ENCODE results near the gene BBX.

Gene BBX

DNA sequence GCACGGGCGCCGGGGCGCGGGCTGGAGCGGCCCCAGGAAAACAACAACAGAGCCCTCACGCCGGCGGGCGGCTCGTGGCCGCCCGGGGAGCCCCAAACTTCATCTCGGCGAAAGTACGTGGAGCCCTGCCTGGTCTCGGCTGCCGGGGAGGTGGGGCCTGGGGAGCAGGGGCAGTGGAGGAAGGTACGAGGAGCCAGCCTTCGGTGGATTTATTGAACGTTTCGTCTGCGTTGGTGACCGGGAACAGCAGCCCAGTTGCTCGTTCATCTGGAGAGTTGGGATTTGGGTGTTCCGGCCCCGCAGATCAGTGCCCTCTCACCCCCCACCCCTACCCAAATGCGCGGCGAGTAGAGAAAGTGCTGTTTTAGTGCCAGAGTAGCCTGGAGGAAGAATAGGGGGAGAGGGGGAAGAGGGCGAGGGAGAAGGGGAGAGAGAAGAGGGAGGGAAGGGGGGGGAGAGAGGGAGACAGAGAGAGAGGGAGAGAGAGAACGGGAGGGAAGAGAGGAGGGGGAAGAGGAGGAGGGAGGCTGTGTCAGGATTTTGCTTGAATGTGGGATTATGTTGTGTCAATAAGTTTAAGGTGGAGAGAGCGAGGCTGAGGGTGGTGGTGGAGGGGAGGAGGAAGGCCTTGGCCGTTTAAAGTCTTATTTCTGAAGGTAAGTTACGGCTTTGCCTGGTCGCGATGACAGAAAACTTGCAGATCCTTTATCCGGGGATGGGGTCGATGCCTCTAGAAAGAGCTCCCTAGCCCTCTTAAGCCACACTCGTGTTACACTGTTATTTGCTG is 970 bp downstream of the BBX start:
- Mint-ChIP-seq H3K27me3 (ENCODE audit: low read depth) (peaks cover 8% of the 10 kb centered on the region), H3K27ac (peak overlapping the region; percentile 98), H3K9me3 (no peaks in the 10 kb centered on the region), H3K4me1 (ENCODE audit: low read depth) (peaks cover 18% of the 10 kb centered on the region), H3K36me3 (ENCODE audit: low read depth) (peaks cover 15% of the 10 kb centered on the region), H3K4me3 (peak overlapping the region; percentile 97)
- DNase-seq (ENCODE audit: low spot score) = peak; percentile 40

DNA sequence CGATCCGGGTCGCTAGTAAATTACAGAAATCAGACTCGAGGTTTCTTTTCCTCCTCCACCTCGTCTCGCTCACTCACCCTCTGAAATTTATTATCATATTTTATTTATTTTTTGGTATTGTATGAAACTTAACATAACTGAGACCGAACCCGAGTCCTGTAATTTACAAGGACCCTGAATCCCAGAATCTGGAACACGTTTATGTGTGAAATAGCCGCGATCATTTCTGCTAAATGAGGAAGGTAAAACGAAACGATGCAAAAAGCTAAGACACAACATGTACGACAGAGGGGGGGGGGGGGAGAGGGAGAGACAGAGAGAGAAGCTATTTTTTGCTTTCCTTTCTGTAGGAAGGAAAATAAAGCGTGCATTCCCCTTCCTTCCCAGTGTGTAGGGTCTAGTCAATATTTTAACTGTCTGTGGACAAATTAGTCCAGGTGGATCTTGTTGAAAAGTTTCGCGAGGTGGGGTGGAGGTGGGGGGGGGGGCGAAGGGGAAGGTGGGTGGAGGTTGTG is 1.6 kb downstream of the BBX start:
- Mint-ChIP-seq H3K27ac (peak overlapping the region; percentile 98), H3K4me3 (peak overlapping the region; percentile 97), H3K4me1 (ENCODE audit: low read depth) (peaks cover 20% of the 10 kb centered on the region), H3K9me3 (no peaks in the 10 kb centered on the region), H3K27me3 (ENCODE audit: low read depth) (peaks cover 8% of the 10 kb centered on the region), H3K36me3 (ENCODE audit: low read depth) (peaks cover 17% of the 10 kb centered on the region)
- no peak for DNase-seq (ENCODE audit: low spot score)

DNA sequence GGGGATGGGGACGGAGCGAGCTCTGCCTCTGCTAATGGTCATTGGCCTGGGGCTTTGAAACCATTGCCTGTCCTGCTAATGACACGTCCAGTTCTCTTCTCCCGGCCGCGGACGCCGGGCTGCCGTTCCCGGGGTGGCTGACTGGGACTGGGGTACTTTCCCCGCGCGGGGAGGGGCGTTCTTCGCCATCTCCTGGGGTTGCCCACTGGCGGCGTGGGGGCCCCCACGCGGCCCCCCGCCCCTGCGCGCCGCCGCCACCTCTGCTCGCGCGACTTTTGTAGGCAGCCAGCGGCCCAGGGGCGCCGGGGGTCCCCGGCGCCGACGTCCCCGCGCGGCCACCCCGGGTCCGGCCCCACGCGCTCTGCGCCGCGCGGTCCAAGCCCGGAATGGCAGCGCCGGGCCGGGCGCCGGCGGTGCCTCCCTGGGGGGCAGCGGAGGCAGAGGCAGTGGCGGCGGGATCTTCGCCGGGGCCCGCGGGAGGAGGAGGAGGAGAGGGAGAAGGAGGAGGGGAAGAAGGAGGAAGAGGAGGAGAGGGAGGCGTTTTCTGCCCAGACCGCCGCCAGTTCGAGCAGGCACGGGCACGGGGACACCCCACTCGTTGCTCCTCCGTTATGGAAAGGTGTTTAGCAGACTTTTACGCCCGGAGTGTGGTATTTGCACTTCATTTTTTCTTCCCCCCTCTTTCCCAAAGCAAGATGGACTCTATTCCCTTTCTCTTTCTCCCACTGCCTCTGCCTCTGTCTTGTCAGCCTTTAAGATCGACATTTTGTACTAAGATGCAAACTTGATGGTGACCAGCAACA is 2.3 kb downstream of the BBX start:
- Mint-ChIP-seq H3K27ac (peak overlapping the region; percentile 98), H3K4me1 (ENCODE audit: low read depth) (peaks cover 20% of the 10 kb centered on the region), H3K9me3 (no peaks in the 10 kb centered on the region), H3K36me3 (ENCODE audit: low read depth) (peaks cover 20% of the 10 kb centered on the region), H3K27me3 (ENCODE audit: low read depth) (peaks cover 8% of the 10 kb centered on the region), H3K4me3 (peak overlapping the region; percentile 98)
- peak; percentile 17 for DNase-seq (ENCODE audit: low spot score)

DNA sequence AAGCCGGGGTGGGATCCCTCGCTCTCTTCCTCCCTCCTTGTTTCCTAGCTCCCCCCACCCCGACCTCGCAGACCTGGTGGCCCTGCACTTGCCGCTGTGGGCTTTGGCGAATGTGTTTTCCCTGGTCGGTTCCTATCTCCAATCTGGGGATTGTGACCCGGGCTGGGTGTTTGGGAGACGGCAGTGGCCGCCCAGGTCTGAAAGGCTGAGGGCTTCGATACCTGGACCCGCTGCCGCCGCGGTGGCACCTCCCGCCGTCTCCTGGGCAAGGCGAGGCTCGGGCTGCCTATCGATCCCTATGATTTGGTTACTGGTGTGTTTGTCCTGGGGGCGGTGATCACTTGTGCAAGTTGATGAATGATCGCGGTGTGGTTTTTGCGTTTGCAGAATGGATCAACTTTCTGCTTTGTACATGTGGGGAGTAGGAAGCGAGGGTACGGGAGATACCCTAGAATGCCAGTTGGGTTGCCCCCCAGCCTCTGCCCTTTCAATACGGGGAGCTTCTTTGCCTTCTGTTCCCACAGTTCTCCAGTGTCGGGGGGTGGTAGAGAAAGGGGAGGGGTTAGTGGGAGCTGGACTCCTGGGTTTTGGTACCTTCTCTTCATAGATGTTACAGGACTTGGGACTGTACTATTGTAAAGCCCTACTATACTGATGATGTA is 3.0 kb downstream of the BBX start:
- H3K27me3 Mint-ChIP-seq (ENCODE audit: low read depth) = peaks cover 8% of the 10 kb centered on the region
- H3K9me3 Mint-ChIP-seq = no peaks in the 10 kb centered on the region
- DNase-seq (ENCODE audit: low spot score) = peak; percentile 8
- H3K36me3 Mint-ChIP-seq (ENCODE audit: low read depth) = peaks cover 20% of the 10 kb centered on the region
- H3K4me1 Mint-ChIP-seq (ENCODE audit: low read depth) = peaks cover 20% of the 10 kb centered on the region
- peak overlapping the region; percentile 94 for H3K27ac Mint-ChIP-seq
- peak overlapping the region; percentile 98 for H3K4me3 Mint-ChIP-seq

DNA sequence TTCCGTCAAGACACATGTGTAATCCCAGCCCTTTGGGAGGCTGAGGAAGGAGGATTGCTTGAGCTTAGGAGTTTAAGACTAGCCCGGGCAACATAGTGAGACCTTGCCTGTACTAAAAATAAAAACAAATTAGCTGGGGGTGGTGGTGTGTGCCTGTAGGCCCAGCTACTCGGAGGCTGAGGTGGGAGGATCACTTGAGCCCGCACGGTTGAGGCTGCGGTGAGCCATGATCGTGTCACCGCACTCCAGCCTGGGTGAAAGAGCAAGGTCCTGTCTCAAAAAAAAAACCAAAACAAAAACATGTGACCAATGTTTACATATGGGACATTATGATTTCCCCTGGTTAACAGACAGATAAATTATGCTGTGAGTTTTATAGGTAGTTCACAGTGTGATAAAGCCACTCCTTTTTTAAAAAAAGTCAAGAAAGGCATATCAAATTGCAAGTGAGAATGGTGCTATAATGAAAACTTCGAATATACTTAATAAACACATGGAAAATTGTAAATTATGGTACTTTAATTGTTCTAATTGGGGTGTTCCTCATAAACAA is 9.2 kb downstream of the BBX start:
- H3K4me1 Mint-ChIP-seq (ENCODE audit: low read depth) = peaks cover 5% of the 10 kb centered on the region
- DNase-seq (ENCODE audit: low spot score) = no peak
- peaks cover 16% of the 10 kb centered on the region for H3K36me3 Mint-ChIP-seq (ENCODE audit: low read depth)
- no peak overlapping the region for H3K27ac Mint-ChIP-seq
- no peak overlapping the region for H3K4me3 Mint-ChIP-seq
- no peaks in the 10 kb centered on the region for H3K27me3 Mint-ChIP-seq (ENCODE audit: low read depth)
- no peaks in the 10 kb centered on the region for H3K9me3 Mint-ChIP-seq

DNA sequence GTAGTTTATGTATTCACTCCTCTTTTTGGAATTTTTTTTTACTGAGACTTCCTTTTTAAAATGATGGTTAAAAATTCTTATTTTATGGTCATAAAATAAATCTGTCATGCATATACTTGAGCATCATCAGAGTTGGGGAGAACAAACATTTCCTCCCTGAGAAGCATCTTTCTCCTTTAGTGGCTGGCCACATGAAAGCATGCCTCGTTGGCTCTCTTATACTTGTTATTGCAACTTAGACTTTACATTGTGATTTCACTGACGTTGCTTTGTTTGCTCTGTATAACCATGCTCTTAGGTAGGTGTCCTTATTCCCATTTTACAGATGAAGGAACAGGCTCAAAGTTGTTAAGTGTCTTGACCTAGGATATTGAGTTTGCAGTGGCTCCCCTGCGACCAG is 18.1 kb downstream of the BBX start:
- no peak for DNase-seq (ENCODE audit: low spot score)
- no peaks in the 10 kb centered on the region for H3K36me3 Mint-ChIP-seq (ENCODE audit: low read depth)
- no peaks in the 10 kb centered on the region for H3K9me3 Mint-ChIP-seq
- H3K27me3 Mint-ChIP-seq (ENCODE audit: low read depth) = no peaks in the 10 kb centered on the region
- no peak overlapping the region for H3K27ac Mint-ChIP-seq
- H3K4me1 Mint-ChIP-seq (ENCODE audit: low read depth) = no peaks in the 10 kb centered on the region
- H3K4me3 Mint-ChIP-seq = no peak overlapping the region

DNA sequence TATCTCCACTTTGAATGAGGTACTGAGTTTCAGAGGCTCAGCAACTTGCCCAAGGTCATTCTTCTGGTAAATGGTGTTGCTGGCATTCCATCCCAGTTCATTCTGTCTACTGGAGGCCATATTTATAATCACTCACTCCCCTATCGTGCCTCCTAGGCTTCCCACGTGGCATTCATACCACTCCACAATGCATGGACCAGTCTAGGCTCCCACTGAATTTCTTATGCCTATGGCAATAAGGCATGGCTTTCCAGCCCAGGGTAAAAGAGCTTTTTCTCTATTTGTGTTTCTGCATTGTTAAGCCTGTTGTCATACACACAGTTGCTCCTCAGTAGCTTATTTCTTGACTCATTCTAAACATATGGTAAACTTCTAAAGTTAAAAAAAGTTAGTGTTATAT is 19.9 kb downstream of the BBX start:
- peaks cover under 1% of the 10 kb centered on the region for H3K4me1 Mint-ChIP-seq (ENCODE audit: low read depth)
- H3K36me3 Mint-ChIP-seq (ENCODE audit: low read depth) = no peaks in the 10 kb centered on the region
- no peak overlapping the region for H3K27ac Mint-ChIP-seq
- no peaks in the 10 kb centered on the region for H3K9me3 Mint-ChIP-seq
- DNase-seq (ENCODE audit: low spot score) = no peak
- H3K4me3 Mint-ChIP-seq = no peak overlapping the region
- H3K27me3 Mint-ChIP-seq (ENCODE audit: low read depth) = no peaks in the 10 kb centered on the region

DNA sequence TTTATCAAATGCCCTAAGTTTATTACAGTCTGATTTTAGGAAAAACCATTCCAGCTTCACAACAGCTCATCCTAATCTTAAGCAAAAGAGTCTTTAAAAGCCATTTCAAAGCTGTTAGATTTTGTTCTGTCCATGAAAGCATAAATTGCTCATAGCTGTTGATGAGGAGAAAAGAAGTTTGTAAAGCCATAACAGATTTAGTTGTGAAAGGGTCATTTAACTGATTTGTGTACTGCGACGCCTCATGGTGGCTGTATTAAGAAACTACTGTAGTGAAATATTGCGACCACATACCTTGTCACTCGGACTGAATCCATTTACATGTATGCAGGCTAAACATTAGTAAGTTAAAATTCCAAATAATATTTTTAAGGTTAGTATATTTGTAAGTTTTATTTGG is 20.9 kb downstream of the BBX start:
- Mint-ChIP-seq H3K36me3 (ENCODE audit: low read depth) (peaks cover 2% of the 10 kb centered on the region), H3K4me1 (ENCODE audit: low read depth) (peaks cover 1% of the 10 kb centered on the region), H3K27me3 (ENCODE audit: low read depth) (no peaks in the 10 kb centered on the region), H3K9me3 (peaks cover 4% of the 10 kb centered on the region), H3K4me3 (no peak overlapping the region), H3K27ac (no peak overlapping the region)
- no peak for DNase-seq (ENCODE audit: low spot score)

DNA sequence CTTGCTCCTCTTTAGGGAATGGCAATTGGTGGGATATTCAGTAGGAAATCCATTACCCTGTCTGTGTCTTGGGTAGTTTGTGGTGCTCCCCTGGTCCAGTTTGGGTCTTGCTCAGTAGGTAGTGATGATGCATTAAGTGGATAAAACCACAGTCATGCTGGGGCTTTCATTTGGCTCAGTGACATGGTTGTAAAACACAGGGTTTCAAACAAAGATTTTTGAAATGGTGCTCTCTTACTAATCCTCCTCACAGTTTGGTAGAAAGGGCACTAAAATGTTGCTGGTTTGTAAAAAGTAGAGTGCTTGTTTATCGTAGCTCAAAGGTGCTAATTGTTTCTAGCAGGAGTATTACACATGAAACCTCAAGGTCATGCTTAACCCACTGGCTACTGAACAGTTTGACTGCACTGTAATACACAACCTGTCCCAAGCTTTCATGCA is 22.9 kb downstream of the BBX start:
- H3K4me3 Mint-ChIP-seq = no peak overlapping the region
- H3K4me1 Mint-ChIP-seq (ENCODE audit: low read depth) = peaks cover 1% of the 10 kb centered on the region
- DNase-seq (ENCODE audit: low spot score) = no peak
- no peaks in the 10 kb centered on the region for H3K27me3 Mint-ChIP-seq (ENCODE audit: low read depth)
- H3K9me3 Mint-ChIP-seq = peaks cover 4% of the 10 kb centered on the region
- H3K36me3 Mint-ChIP-seq (ENCODE audit: low read depth) = peaks cover 2% of the 10 kb centered on the region
- H3K27ac Mint-ChIP-seq = no peak overlapping the region

DNA sequence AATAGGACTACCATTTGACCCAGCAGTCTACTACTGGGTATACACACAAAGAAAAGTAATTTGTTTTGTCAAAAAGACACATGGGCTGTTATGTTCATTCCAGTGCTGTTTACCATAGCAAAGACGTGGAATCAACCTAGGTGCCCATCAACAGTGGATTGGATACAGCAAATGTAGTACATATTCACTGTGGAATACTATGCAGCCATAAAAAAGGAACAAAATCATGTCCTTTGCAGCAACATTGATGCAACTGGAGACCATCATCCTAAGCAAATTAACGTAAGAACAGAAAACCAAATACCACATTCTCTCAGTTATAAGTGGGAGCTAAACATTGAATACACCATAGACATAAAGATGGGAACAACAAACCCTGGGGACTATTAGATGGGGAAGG is 25.8 kb downstream of the BBX start:
- no peak for DNase-seq (ENCODE audit: low spot score)
- Mint-ChIP-seq H3K27me3 (ENCODE audit: low read depth) (no peaks in the 10 kb centered on the region), H3K27ac (no peak overlapping the region), H3K9me3 (peaks cover 4% of the 10 kb centered on the region), H3K36me3 (ENCODE audit: low read depth) (peaks cover 2% of the 10 kb centered on the region), H3K4me3 (no peak overlapping the region), H3K4me1 (ENCODE audit: low read depth) (peaks cover 4% of the 10 kb centered on the region)

DNA sequence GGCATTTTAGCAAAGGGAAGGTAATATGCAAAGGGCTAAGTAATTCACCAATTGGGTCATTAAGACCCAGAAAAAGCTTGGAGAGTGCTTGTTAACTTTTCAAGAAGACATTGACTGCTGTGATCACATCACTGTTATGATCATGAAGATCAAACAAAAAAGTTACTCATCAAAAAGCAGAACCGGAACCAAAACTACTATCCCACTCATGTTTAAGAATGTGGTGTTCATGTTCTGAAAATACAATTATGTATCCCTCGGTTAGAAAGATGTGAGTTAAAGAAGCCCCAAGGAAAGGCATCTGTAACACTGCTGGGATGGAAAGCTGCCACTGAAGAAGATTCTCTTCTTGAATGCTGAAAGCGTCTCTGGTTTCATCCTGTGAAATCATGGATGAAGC is 32.6 kb downstream of the BBX start:
- no peaks in the 10 kb centered on the region for H3K36me3 Mint-ChIP-seq (ENCODE audit: low read depth)
- H3K4me1 Mint-ChIP-seq (ENCODE audit: low read depth) = peaks cover 17% of the 10 kb centered on the region
- H3K4me3 Mint-ChIP-seq = no peak overlapping the region

DNA sequence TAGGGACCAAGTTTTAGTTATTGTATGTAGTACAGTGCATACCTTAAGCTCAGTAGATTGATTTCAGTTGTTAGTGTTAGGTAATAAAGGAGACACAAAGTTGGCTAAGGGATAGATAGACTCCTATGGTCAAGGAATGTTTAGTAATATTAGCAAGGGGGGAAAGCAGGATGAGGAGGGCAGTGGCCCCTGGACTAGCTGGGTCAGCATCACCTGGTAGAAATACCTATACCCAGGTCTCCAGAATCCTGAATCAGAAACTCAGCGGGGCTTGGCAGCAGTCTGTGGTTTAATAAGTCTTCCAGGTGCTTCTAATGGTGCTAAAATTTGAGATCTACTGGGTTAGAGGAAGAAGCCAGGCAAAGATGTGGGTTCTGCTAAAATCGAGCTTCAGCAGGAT is 35.0 kb downstream of the BBX start:
- H3K4me1 Mint-ChIP-seq (ENCODE audit: low read depth) = peaks cover 20% of the 10 kb centered on the region
- H3K36me3 Mint-ChIP-seq (ENCODE audit: low read depth) = no peaks in the 10 kb centered on the region
- H3K4me3 Mint-ChIP-seq = no peak overlapping the region
- H3K9me3 Mint-ChIP-seq = no peaks in the 10 kb centered on the region
- no peak overlapping the region for H3K27ac Mint-ChIP-seq
- DNase-seq (ENCODE audit: low spot score) = no peak
- H3K27me3 Mint-ChIP-seq (ENCODE audit: low read depth) = peaks cover 3% of the 10 kb centered on the region

More for the DNA sequence above, 32.6 kb downstream of the BBX start:
- no peak for DNase-seq (ENCODE audit: low spot score)
- Mint-ChIP-seq H3K27me3 (ENCODE audit: low read depth) (peaks cover 3% of the 10 kb centered on the region), H3K9me3 (no peaks in the 10 kb centered on the region), H3K27ac (no peak overlapping the region)

DNA sequence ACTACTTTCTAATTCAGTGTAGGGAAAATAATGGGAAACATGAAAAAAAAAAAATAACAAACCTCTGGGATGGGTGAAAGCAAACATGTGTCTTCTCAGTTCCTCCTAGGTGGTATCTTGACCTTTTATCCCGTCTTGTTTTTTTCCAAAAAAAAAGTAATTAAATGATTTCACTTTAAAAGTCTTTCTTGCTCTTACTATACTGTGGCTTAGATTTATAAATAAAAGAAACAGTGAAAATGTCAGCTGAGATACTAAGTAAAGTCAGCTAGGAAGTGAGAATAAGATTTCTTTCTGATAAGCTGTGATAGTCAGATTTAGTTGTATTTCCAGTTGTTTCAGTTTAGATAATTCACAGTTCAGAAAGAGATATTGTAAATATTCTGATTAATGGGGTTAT is 37.4 kb downstream of the BBX start:
- no peak for DNase-seq (ENCODE audit: low spot score)
- H3K9me3 Mint-ChIP-seq = no peaks in the 10 kb centered on the region
- peaks cover 18% of the 10 kb centered on the region for H3K4me1 Mint-ChIP-seq (ENCODE audit: low read depth)
- H3K36me3 Mint-ChIP-seq (ENCODE audit: low read depth) = no peaks in the 10 kb centered on the region
- H3K27ac Mint-ChIP-seq = no peak overlapping the region
- no peak overlapping the region for H3K4me3 Mint-ChIP-seq
- H3K27me3 Mint-ChIP-seq (ENCODE audit: low read depth) = peaks cover 3% of the 10 kb centered on the region

Measured in T-helper 2 cell treated with Interferon-gamma antibody and Interleukin-4, amounts not matched to agents 5 μg/mL and 100 μg/mL, for 36 hours (primary cell).